Testis (tissue), 2 donors: ENCODE data around the gene PCDH11X.
"Not testable (repeated sequence)": the region's sequence is repeated elsewhere in the genome, so short reads cannot be mapped to it uniquely, and the experiment has no call there.

Source experiments
- POLR2A ChIP-seq: fragments of 450-650 bp; IDR thresholded peaks from one replicate; pipeline ENCODE4 v1.6.1; 2017; ENCODE audit warnings: antibody characterized with exemption, mild to moderate bottlenecking, moderate library complexity
- TF ChIP-seq, protein P1 (sequence below), 3 experiments: fragments of 450-650 bp in 2 of 3; fragments of 200-600 bp in 1 of 3; sonication (generic) in 1 of 3; IDR thresholded peaks; one replicate each; pipeline ENCODE4 v1.5.1; 2016 to 2019; ENCODE audit warnings: antibody characterized with exemption in 3 of 3, mild to moderate bottlenecking in 2 of 3, moderate library complexity in 1 of 3

DNA sequence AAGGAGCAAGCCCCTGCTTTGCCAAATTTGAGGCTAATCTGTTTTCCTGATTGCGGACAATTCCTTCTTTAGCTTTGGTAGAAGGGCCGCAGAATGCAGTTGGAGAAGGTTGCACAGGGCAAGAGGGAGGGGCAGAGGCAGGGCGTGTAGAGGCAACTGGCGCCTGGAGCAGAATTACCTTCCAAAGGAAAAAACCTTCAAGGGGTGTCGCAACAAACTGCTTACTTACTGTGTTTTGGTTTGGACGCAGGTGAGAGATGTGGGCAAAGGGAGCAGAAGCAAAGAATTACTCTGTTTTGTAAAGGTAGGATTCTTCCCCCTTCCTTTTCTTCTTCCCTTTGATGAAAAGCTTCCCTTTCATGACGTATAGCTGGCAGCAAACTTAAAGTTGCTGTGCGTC, 3.6 kb downstream of the PCDH11X start:
- TF ChIP-seq, protein P1, sequence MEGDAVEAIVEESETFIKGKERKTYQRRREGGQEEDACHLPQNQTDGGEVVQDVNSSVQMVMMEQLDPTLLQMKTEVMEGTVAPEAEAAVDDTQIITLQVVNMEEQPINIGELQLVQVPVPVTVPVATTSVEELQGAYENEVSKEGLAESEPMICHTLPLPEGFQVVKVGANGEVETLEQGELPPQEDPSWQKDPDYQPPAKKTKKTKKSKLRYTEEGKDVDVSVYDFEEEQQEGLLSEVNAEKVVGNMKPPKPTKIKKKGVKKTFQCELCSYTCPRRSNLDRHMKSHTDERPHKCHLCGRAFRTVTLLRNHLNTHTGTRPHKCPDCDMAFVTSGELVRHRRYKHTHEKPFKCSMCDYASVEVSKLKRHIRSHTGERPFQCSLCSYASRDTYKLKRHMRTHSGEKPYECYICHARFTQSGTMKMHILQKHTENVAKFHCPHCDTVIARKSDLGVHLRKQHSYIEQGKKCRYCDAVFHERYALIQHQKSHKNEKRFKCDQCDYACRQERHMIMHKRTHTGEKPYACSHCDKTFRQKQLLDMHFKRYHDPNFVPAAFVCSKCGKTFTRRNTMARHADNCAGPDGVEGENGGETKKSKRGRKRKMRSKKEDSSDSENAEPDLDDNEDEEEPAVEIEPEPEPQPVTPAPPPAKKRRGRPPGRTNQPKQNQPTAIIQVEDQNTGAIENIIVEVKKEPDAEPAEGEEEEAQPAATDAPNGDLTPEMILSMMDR (IDR thresholded peaks at IDR 0.05), result not testable (repeated sequence)
- TF ChIP-seq POLR2A, result not testable (repeated sequence)
